ENCODE results near the gene GOLGA2. TPM values are rescaled to one million over a fixed set of nuclear protein-coding genes. Genes with fewer than 3 reads are reported as not detected.

Gene GOLGA2
- total and polyA plus RNA-seq, 2 of the 13 experiments (the other 11 are each of a cell fraction or from before 2014, with no cell fraction given) = 45.3 to 45.8 TPM

DNA sequence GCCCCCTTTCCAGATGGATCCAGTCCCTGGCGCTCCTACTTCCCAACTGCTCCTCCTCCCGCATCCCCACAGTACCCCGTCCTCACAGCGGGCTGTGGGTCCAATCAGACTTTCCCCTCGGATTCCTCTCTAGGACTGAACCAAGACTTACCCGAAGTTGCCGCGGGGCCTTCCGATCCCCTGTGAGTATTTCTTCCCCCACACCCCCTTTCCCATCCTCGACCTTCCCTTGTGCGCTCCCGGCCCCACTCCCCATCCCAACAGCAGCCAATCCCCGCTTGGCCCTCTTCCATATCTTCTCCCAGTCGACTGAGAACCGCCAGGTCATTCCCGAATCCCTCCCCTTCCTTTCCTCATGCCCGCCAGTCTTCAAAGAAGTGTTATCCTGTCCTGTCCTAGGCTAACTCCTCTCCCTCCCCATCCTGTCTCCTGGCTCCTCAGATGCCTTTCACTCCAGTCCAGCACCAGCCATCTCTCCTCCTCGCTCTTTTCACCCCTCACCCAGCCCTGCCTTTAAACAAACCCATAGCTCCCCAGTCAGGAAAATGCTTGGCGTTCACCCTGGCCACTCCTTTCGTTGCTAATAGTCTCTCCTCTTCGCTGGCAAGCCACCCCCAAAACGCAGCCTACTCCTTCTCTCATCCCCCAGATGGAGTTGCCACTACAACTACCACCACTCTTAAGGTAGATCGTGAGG lies 915 bp upstream of the GOLGA2 start (continued):
- TF ChIP-seq ZNF333 (CRISPR knock-in tag; IDR thresholded peaks at IDR 0.05; ENCODE audit: borderline replicate concordance) (0 out of 2 replicates have a peak, but pooled peaks have one; percentile 0), ZNF709 (CRISPR knock-in tag; IDR thresholded peaks at IDR 0.05) (0 out of 2 replicates have a peak, but pooled peaks have one; percentile 26), MYC (CRISPR knock-in tag; IDR thresholded peaks at IDR 0.05; ENCODE audit: borderline replicate concordance) (peak; percentile 7; the same call in 1 of the 2 replicates), ZNF292 (CRISPR knock-in tag; IDR thresholded peaks at IDR 0.05; ENCODE audit: borderline replicate concordance, low read depth) (peak; percentile 28; the same call in 1 of the 2 replicates), ZNF263 (CRISPR knock-in tag; IDR thresholded peaks at IDR 0.05) (peak; percentile 66; the same call in 1 of the 2 replicates), CBFB (CRISPR knock-in tag; IDR thresholded peaks at IDR 0.05) (0 out of 2 replicates have a peak, but pooled peaks have one; percentile 13), MEF2D (CRISPR knock-in tag; IDR thresholded peaks at IDR 0.05) (peak; percentile 10; the same call in 1 of the 2 replicates), SNAPC2 (CRISPR knock-in tag; IDR thresholded peaks at IDR 0.05) (0 out of 2 replicates have a peak, but pooled peaks have one; percentile 11), ZNF572 (CRISPR knock-in tag; IDR thresholded peaks at IDR 0.05) (0 out of 2 replicates have a peak, but pooled peaks have one; percentile 30), ZNF367 (CRISPR knock-in tag; IDR thresholded peaks at IDR 0.05; ENCODE audit: borderline replicate concordance) (no peak), ZNF501 (CRISPR knock-in tag; IDR thresholded peaks at IDR 0.05) (peak; percentile 33; the same call in 1 of the 2 replicates), CCAR2 (optimal IDR thresholded peaks at IDR 0.05; ENCODE audit: low read depth, low read length) (no peak), ATF1 (CRISPR knock-in tag; IDR thresholded peaks at IDR 0.05) (0 out of 2 replicates have a peak, but pooled peaks have one; percentile 1)
- TF ChIP-seq, protein P1, sequence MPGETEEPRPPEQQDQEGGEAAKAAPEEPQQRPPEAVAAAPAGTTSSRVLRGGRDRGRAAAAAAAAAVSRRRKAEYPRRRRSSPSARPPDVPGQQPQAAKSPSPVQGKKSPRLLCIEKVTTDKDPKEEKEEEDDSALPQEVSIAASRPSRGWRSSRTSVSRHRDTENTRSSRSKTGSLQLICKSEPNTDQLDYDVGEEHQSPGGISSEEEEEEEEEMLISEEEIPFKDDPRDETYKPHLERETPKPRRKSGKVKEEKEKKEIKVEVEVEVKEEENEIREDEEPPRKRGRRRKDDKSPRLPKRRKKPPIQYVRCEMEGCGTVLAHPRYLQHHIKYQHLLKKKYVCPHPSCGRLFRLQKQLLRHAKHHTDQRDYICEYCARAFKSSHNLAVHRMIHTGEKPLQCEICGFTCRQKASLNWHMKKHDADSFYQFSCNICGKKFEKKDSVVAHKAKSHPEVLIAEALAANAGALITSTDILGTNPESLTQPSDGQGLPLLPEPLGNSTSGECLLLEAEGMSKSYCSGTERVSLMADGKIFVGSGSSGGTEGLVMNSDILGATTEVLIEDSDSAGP (CRISPR knock-in tag; IDR thresholded peaks at IDR 0.05; ENCODE audit: borderline replicate concordance) = peak; percentile 32; the same call in 1 of the 2 replicates
- TF ChIP-seq, protein P2, sequence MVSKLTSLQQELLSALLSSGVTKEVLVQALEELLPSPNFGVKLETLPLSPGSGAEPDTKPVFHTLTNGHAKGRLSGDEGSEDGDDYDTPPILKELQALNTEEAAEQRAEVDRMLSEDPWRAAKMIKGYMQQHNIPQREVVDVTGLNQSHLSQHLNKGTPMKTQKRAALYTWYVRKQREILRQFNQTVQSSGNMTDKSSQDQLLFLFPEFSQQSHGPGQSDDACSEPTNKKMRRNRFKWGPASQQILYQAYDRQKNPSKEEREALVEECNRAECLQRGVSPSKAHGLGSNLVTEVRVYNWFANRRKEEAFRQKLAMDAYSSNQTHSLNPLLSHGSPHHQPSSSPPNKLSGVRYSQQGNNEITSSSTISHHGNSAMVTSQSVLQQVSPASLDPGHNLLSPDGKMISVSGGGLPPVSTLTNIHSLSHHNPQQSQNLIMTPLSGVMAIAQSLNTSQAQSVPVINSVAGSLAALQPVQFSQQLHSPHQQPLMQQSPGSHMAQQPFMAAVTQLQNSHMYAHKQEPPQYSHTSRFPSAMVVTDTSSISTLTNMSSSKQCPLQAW (CRISPR knock-in tag; IDR thresholded peaks at IDR 0.05) = peak; percentile 38; the same call in 1 of the 2 replicates
- TF ChIP-seq, protein P3, sequence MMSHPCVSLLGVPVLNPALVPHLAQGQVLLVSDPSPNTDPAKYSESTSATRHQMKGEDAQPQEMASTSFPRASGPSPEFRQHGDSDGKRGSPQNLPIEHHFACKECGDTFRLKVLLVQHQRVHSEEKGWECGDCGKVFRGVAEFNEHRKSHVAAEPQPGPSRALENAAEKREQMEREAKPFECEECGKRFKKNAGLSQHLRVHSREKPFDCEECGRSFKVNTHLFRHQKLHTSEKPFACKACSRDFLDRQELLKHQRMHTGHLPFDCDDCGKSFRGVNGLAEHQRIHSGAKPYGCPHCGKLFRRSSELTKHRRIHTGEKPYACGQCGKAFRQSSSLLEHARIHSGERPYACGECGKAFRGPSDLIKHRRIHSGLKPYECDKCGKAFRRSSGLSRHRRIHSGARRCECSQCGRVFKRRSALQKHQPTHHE (CRISPR knock-in tag; IDR thresholded peaks at IDR 0.05; ENCODE audit: borderline replicate concordance) = 0 out of 2 replicates have a peak, but pooled peaks have one; percentile 6
- TF ChIP-seq, protein P4, sequence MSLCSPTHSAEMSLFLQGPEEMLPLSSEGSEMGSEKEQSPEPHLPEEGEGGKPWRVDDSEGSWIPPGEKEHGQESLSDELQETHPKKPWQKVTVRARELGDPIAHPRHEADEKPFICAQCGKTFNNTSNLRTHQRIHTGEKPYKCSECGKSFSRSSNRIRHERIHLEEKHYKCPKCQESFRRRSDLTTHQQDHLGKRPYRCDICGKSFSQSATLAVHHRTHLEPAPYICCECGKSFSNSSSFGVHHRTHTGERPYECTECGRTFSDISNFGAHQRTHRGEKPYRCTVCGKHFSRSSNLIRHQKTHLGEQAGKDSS (CRISPR knock-in tag; IDR thresholded peaks at IDR 0.05; ENCODE audit: borderline replicate concordance, low read depth) = peak; percentile 52
- TF ChIP-seq, protein P5, sequence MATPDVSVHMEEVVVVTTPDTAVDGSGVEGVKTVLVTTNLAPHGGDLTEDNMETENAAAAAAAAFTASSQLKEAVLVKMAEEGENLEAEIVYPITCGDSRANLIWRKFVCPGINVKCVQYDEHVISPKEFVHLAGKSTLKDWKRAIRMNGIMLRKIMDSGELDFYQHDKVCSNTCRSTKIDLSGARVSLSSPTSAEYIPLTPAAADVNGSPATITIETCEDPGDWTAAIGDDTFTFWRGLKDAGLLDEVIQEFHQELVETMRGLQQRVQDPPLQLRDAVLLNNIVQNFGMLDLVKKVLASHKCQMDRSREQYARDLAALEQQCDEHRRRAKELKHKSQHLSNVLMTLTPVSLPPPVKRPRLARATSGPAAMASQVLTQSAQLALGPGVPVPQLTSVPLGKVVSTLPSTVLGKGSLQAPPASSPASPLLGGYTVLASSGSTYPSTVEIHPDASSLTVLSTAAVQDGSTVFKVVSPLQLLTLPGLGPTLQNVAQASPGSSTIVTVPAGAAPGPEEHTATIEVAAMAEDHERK (CRISPR knock-in tag; IDR thresholded peaks at IDR 0.05; ENCODE audit: low read depth) = no peak

All from HepG2 (cell line).